ENCODE results near the gene ALKBH2. TPM values are rescaled to one million over a fixed set of nuclear protein-coding genes. Genes with fewer than 3 reads are reported as not detected.
"Not testable (repeated sequence)": the region's sequence is repeated elsewhere in the genome, so short reads cannot be mapped to it uniquely, and the experiment has no call there.

ALKBH2 gene
- total RNA-seq, 1 donor from 2014 or later = 6.5 TPM

DNA sequence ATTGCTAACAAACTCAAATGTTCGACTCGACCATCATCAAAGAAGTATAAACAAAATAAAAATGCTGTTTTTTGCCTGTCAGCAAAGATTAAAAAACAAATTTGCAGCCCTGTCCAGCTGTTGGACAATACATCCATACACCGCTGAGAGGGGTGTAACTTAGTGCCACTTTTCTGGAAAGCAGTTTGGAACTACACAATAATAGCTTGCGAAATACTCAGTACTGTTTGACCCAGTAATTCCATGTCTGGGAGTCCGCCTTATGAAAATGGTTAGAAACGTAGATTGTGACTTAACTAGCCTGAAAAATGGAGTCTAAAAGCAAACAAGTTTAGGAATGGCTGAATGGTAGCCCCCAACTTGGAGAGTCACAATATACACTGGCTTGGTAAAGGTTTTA is 34.5 kb downstream of the ALKBH2 start:
- TF ChIP-seq, protein P1, sequence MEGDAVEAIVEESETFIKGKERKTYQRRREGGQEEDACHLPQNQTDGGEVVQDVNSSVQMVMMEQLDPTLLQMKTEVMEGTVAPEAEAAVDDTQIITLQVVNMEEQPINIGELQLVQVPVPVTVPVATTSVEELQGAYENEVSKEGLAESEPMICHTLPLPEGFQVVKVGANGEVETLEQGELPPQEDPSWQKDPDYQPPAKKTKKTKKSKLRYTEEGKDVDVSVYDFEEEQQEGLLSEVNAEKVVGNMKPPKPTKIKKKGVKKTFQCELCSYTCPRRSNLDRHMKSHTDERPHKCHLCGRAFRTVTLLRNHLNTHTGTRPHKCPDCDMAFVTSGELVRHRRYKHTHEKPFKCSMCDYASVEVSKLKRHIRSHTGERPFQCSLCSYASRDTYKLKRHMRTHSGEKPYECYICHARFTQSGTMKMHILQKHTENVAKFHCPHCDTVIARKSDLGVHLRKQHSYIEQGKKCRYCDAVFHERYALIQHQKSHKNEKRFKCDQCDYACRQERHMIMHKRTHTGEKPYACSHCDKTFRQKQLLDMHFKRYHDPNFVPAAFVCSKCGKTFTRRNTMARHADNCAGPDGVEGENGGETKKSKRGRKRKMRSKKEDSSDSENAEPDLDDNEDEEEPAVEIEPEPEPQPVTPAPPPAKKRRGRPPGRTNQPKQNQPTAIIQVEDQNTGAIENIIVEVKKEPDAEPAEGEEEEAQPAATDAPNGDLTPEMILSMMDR (IDR thresholded peaks at IDR 0.05; ENCODE audit: borderline replicate concordance) = no peak
- H3K27ac ChIP-seq (replicated peaks) = no peak overlapping the region
- intact Hi-C loops (cut with micrococcal nuclease) = no loop called here
- peaks cover 3% of the 10 kb centered on the region for H3K9me3 ChIP-seq (replicated peaks)
- no peaks in the 10 kb centered on the region for H3K27me3 ChIP-seq (ENCODE audit: low read depth)
- peaks cover 8% of the 10 kb centered on the region for H3K4me1 ChIP-seq
- H3K4me3 ChIP-seq = no peak overlapping the region
- DNase-seq = no peak
- peaks cover 60% of the 10 kb centered on the region for H3K36me3 ChIP-seq

DNA sequence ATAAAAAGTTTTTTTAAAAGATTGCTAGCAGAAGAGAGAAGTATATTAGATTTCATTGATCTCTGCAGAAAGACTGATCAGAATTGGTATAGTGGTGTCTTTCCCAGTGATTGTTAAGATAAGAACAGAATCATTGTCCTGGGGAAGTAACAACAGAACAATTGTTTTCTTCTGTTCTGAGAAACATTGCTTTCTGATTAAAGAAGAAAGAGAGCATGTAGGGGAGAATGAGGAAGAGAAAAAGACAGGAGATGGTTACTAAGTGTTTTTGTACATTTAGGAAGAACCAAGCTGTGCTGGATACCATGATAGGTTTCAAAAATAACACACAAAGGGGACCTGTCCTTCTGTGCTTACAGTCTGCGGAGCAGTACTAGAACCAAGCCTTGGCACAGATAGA is 35.9 kb downstream of the ALKBH2 start:
- DNase-seq = no peak
- no peak overlapping the region for H3K27ac ChIP-seq (replicated peaks)
- H3K27me3 ChIP-seq (ENCODE audit: low read depth) = no peaks in the 10 kb centered on the region
- TF ChIP-seq, protein P1 (IDR thresholded peaks at IDR 0.05; ENCODE audit: borderline replicate concordance) = no peak
- peaks cover 22% of the 10 kb centered on the region for H3K4me1 ChIP-seq
- no peaks in the 10 kb centered on the region for H3K9me3 ChIP-seq (replicated peaks)
- intact Hi-C loops (cut with micrococcal nuclease) = no loop called here
- no peak overlapping the region for H3K4me3 ChIP-seq
- H3K36me3 ChIP-seq = peaks cover 48% of the 10 kb centered on the region

GRCh38 chr12:109056891-109057290 is 36.4 kb downstream of the ALKBH2 start:
- TF ChIP-seq, protein P1 (IDR thresholded peaks at IDR 0.05; ENCODE audit: borderline replicate concordance) = no peak
- intact Hi-C loops (cut with micrococcal nuclease) = no loop called here
- Histone ChIP-seq H3K27ac (replicated peaks) (no peak overlapping the region), H3K4me3 (no peak overlapping the region), H3K9me3 (replicated peaks) (no peaks in the 10 kb centered on the region), H3K27me3 (ENCODE audit: low read depth) (no peaks in the 10 kb centered on the region), H3K36me3 (peaks cover 46% of the 10 kb centered on the region), H3K4me1 (peaks cover 25% of the 10 kb centered on the region)
- DNase-seq = no peak

DNA sequence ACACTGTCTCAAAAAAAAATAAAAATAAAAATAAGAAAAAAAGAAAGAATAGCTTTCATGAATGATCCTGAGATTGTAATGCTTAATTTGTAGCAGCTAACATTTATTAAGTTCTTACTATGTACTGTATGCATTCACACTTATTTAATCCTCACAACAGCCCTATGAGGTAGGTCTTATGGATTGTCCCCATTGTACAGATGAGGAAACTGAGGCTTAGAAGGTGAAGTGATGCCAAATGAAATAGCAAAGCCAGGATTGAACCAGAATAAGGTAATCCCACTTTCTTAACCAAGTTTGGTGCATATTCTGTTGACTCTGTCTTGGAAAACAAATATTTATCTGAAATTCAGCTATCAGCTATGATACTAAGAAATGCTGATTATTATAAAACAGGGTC is 38.8 kb downstream of the ALKBH2 start:
- no peak for DNase-seq
- no peak overlapping the region for H3K4me3 ChIP-seq
- H3K27ac ChIP-seq (replicated peaks) = no peak overlapping the region
- H3K36me3 ChIP-seq = peaks cover 28% of the 10 kb centered on the region
- TF ChIP-seq, protein P1 (IDR thresholded peaks at IDR 0.05; ENCODE audit: borderline replicate concordance) = no peak
- intact Hi-C loops (cut with micrococcal nuclease) = no loop called here
- no peaks in the 10 kb centered on the region for H3K27me3 ChIP-seq (ENCODE audit: low read depth)
- peaks cover 29% of the 10 kb centered on the region for H3K4me1 ChIP-seq
- H3K9me3 ChIP-seq (replicated peaks) = no peaks in the 10 kb centered on the region

- H3K27me3 ChIP-seq (ENCODE audit: low read depth); intact Hi-C loops (cut with micrococcal nuclease); DNase-seq; H3K9me3 ChIP-seq (replicated peaks): not testable (repeated sequence)
- peak overlapping the region; percentile 91 for H3K4me3 ChIP-seq
- H3K36me3 ChIP-seq = peaks cover 24% of the 10 kb centered on the region
- peak overlapping the region; percentile 92 for H3K27ac ChIP-seq (replicated peaks)
- peaks cover 29% of the 10 kb centered on the region for H3K4me1 ChIP-seq
Observed at GRCh38 chr12:109054124-109054513, 39.2 kb downstream of the ALKBH2 start.

DNA sequence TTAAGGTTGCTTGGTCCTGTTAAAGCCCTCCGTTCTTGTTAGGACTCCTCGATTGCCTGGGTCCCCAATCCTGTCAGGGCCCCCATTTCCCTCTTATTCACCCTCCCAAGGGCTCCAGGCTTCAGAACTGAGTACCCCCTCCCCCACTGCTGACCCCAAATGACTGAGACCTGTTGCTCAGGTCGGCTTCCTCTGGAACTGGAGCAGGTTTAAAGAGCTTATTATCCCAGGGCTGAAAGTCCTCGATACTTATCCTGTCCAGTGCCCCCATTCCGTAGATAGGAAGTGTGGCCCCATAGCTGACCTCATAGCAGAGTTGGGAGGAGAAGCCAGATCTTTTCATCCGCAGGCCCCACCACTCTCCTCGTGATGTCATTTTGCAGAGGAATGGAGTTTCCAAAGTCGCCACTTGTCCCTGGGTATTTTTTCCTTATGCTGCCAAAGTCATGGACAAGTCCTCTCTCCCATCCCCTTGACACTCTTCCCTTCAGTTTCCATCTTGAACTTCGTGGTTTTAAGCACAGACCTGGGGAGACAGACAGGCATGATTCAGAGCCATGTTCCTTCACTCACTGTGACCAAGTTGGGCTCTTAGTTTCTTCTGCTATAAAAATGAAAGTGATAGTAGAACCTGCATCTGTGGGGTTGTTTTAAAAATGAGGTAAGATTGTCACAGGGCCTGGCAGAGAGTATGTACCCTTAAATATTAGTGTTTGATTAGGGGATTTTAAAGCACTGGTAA is 39.7 kb downstream of the ALKBH2 start:
- TF ChIP-seq, protein P1 (IDR thresholded peaks at IDR 0.05; ENCODE audit: borderline replicate concordance) = no peak
- H3K9me3 ChIP-seq (replicated peaks) = no peaks in the 10 kb centered on the region
- H3K4me3 ChIP-seq = peak overlapping the region; percentile 91
- intact Hi-C loops (cut with micrococcal nuclease) = no loop called here
- peaks cover 18% of the 10 kb centered on the region for H3K36me3 ChIP-seq
- DNase-seq = no peak
- peak overlapping the region; percentile 92 for H3K27ac ChIP-seq (replicated peaks)
- H3K27me3 ChIP-seq (ENCODE audit: low read depth) = no peaks in the 10 kb centered on the region
- peaks cover 29% of the 10 kb centered on the region for H3K4me1 ChIP-seq

Data from left ventricle myocardium inferior (tissue), 1 donor.